IMR-90 (cell line): ENCODE data around the gene GPR35. TPM values are rescaled to one million over a fixed set of nuclear protein-coding genes. Genes with fewer than 3 reads are reported as not detected.

Experiments used
- ATAC-seq: fragments of 200-7000 bp; cut with Tn5 transposase; 2 replicates; pipeline ENCODE4 v1.9.1; 2020; ENCODE audit warnings: low read depth, mild to moderate bottlenecking, moderate library complexity
- BruUV-seq: library from RNA; stranded (reverse); fragments of 400-500 nt; replicated peaks from 2 replicates; lab custom pipeline; 2021; lab: Mats Ljungman, UMichigan
- CTCF ChIA-PET: fragments of 300-600 bp; formaldehyde crosslinking; extraction: SDS; loops from one replicate; lab custom pipeline; 2021; ENCODE audit warnings: antibody characterized with exemption; lab: Yijun Ruan, JAX
- POLR2A ChIA-PET: fragments of 300-600 bp; sonication (Branson Sonifier 250); formaldehyde crosslinking; loops from one replicate; lab custom pipeline; 2022; ENCODE audit warnings: antibody characterized with exemption; ENCODE audit not compliant: unreplicated experiment; lab: Charles Lee
- DNase-seq: peaks from one replicate; pipeline ENCODE4 v3.0.0; 2013
- H2AFZ ChIP-seq: replicated peaks from 2 replicates; pipeline ENCODE3; 2013; ENCODE audit warnings: low read length, mild to moderate bottlenecking; ENCODE audit not compliant: poor library complexity
- H2AK5ac ChIP-seq: 2 replicates; pipeline ENCODE4 v1.6.1; 2013; ENCODE audit warnings: low read depth, low read length, inconsistent platforms
- H2AK9ac ChIP-seq: replicated peaks from 2 replicates; pipeline ENCODE3; 2013; ENCODE audit warnings: mild to moderate bottlenecking, low read depth, low read length, moderate library complexity; ENCODE audit not compliant: poor library complexity
- H2BK120ac ChIP-seq: 2 replicates; pipeline ENCODE4 v1.6.1; 2013; ENCODE audit warnings: low read depth, low read length, inconsistent platforms
- H2BK15ac ChIP-seq: 3 replicates; pipeline ENCODE4 v1.6.1; 2013; ENCODE audit warnings: low read depth, low read length, inconsistent platforms
- H2BK20ac ChIP-seq: 2 replicates; pipeline ENCODE4 v1.6.1; 2013; ENCODE audit warnings: low read depth, mild to moderate bottlenecking, inconsistent platforms, low read length, moderate library complexity
- H2BK5ac ChIP-seq: 2 replicates; pipeline ENCODE4 v1.6.1; 2013; ENCODE audit warnings: mild to moderate bottlenecking, low read depth, low read length, inconsistent platforms; ENCODE audit not compliant: poor library complexity, severe bottlenecking
- H3K14ac ChIP-seq: replicated peaks from 2 replicates; pipeline ENCODE4 v1.6.1; 2013; ENCODE audit warnings: low read depth, low read length, inconsistent platforms
- H3K18ac ChIP-seq: 2 replicates; pipeline ENCODE4 v1.6.1; 2013; ENCODE audit warnings: low read depth, low read length, control low read depth
- H3K23ac ChIP-seq: 2 replicates; pipeline ENCODE4 v1.6.1; 2013; ENCODE audit warnings: low read depth, low read length, inconsistent platforms
- H3K27ac ChIP-seq: 2 replicates; pipeline ENCODE4 v1.5.1; 2013; ENCODE audit warnings: mild to moderate bottlenecking, control low read depth, low read length; ENCODE audit not compliant: insufficient read depth
- H3K27me3 ChIP-seq: 2 replicates; pipeline ENCODE4 v1.6.1; 2013; ENCODE audit warnings: low read length; ENCODE audit not compliant: control insufficient read depth, insufficient read depth
- H3K36me3 ChIP-seq: 2 replicates; pipeline ENCODE4 v1.6.1; 2013; ENCODE audit warnings: low read length, mixed read lengths; ENCODE audit not compliant: control insufficient read depth, insufficient read depth
- H3K4ac ChIP-seq: 2 replicates; pipeline ENCODE4 v1.6.1; 2013; ENCODE audit warnings: low read depth, low read length, inconsistent platforms
- H3K4me1 ChIP-seq: 2 replicates; pipeline ENCODE4 v1.6.1; 2013; ENCODE audit warnings: low read length, mixed read lengths; ENCODE audit not compliant: control insufficient read depth, insufficient read depth
- H3K4me2 ChIP-seq: 2 replicates; pipeline ENCODE4 v1.6.1; 2013; ENCODE audit warnings: low read depth, mild to moderate bottlenecking, control low read depth, low read length, moderate library complexity
- H3K4me3 ChIP-seq: 2 replicates; pipeline ENCODE4 v1.5.1; 2013; ENCODE audit warnings: low read depth, mild to moderate bottlenecking, control low read depth, low read length, moderate library complexity; ENCODE audit not compliant: insufficient read depth
- H3K56ac ChIP-seq: 2 replicates; pipeline ENCODE4 v1.6.1; 2013; ENCODE audit warnings: low read length, inconsistent platforms; ENCODE audit not compliant: insufficient read depth; ENCODE audit errors: extremely low read depth
- H3K79me1 ChIP-seq, 2 experiments: 2 replicates each; pipeline ENCODE4 v1.6.1; 2013; ENCODE audit warnings: low read length in 2 of 2, inconsistent platforms in 1 of 2, low read depth in 1 of 2
- H3K9ac ChIP-seq: 2 replicates; pipeline ENCODE4 v1.6.1; 2013; ENCODE audit warnings: low read depth, low read length, control low read depth
- H3K9me1 ChIP-seq: 2 replicates; pipeline ENCODE4 v1.6.1; 2013; ENCODE audit warnings: low read length, inconsistent platforms; ENCODE audit not compliant: insufficient read depth
- H3K9me3 ChIP-seq: 2 replicates; pipeline ENCODE4 v1.6.1; 2013; ENCODE audit warnings: low read length; ENCODE audit not compliant: control insufficient read depth, insufficient read depth
- H4K20me1 ChIP-seq: 2 replicates; pipeline ENCODE4 v1.6.1; 2013; ENCODE audit warnings: low read length, inconsistent platforms; ENCODE audit not compliant: insufficient read depth
- H4K5ac ChIP-seq: 2 replicates; pipeline ENCODE4 v1.6.1; 2013; ENCODE audit warnings: mild to moderate bottlenecking, low read depth, low read length, control low read depth
- H4K8ac ChIP-seq, 2 experiments: 2 replicates each; pipeline ENCODE4 v1.6.1; 2013; ENCODE audit warnings: low read depth in 2 of 2, low read length in 2 of 2, control low read depth in 1 of 2, inconsistent platforms in 1 of 2
- H4K91ac ChIP-seq: 2 replicates; pipeline ENCODE4 v1.6.1; 2013; ENCODE audit warnings: low read depth, low read length, inconsistent platforms; ENCODE audit not compliant: insufficient read depth
- WGBS, 2 experiments: methylation state at CpG; one replicate each; pipeline versions ENCODE4 v1.1.5 to v1.1.7; 2013; ENCODE audit warnings: missing lambda C conversion rate in 2 of 2; ENCODE audit not compliant: insufficient read length in 1 of 2; ENCODE audit errors: extremely low coverage in 2 of 2; 5-methylcytosine and 5-hydroxymethylcytosine counted together
- dilution Hi-C: fragments of 300-500 bp; cut with HindIII; formaldehyde crosslinking; loops from one replicate; pipeline ENCODE4 v1.14.3; 2018; ENCODE audit warnings: low sequenced_read_pairs; ENCODE audit not compliant: unreplicated experiment
- in situ Hi-C: fragments of 300-500 bp; cut with MboI; formaldehyde crosslinking; loops from 3 replicates; pipeline ENCODE4 v1.14.3; 2019; ENCODE audit warnings: low sequenced_read_pairs, inconsistent platforms, mixed read lengths
- intact Hi-C: fragments of 100-400 bp; cut with micrococcal nuclease; formaldehyde crosslinking; loops from 2 replicates; pipeline ENCODE4 v1.10.0; 2022
- polyA plus RNA-seq, 3 experiments: library from polyadenylated mRNA; depleted of rRNA; stranded (reverse); fragments of >200 nt; gene quantifications; 2 replicates each; pipeline ENCODE4 v1.2.3, GENCODE V29; 2012; ENCODE audit warnings: low replicate concordance in 1 of 3
- total RNA-seq: library from RNA; depleted of rRNA; stranded (reverse); fragments of >200 nt; gene quantifications from 2 replicates; pipeline ENCODE4 v1.2.3, GENCODE V29; 2012
- TF ChIP-seq, protein P1 (sequence below): fragments of 150-350 bp; IDR thresholded peaks from 2 replicates; pipeline ENCODE4 v1.6.1; 2017; ENCODE audit warnings: mild to moderate bottlenecking, antibody characterized with exemption, low read length, low read depth

Gene GPR35
- total and polyA plus RNA-seq, 2 of the 4 experiments (the other 2 are of a cell fraction): 0.31 TPM; not detected in 1

DNA sequence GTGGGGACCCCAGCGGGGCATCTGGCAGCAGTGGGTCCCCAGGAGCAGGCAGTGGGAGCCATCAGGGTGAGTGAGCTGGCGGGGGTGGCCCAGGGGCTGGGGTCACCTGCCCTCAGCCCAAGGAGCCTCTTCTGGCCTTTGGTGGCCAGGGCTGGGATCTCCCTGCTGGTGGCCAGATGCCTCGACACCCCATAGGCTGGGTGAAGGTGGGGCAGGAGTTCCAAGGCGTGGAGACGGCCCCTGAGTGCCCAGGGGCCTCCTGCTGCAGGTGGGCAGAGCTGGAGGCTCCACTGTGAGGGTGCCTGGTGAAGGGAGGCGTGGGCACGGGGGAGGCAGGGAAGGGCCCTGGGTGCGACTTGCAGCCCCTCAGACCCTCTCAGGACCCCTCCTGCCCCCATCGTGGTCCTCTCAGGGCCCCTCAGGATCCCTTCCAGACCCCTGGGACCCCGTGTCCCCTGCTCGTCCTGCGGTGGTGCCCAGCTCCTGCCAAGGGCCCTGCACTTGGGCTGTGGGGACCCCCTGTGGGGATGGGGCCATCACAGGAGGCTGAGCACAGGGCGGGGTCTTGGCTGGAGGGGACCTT lies 5.0 kb upstream of the GPR35 start:
- dilution Hi-C loops (no loop called here), in situ Hi-C loops (no loop called here), intact Hi-C loops (no loop called here)
- Histone ChIP-seq H3K18ac (no peak overlapping the region), H2AFZ (no peak overlapping the region), H2AK9ac (no peak overlapping the region), H3K14ac (no peak overlapping the region), H3K9me1 (no peaks in the 10 kb centered on the region), H3K4me2 (no peak overlapping the region), H3K56ac (no peak overlapping the region), H3K79me1 (no peaks in the 10 kb centered on the region), H4K91ac (no peak overlapping the region), H2BK120ac (no peak overlapping the region), H2BK5ac (no peak overlapping the region), H3K4ac (no peak overlapping the region), H2BK15ac (no peak overlapping the region), H4K8ac (no peak overlapping the region), H3K27me3 (no peaks in the 10 kb centered on the region), H3K27ac (no peak overlapping the region), H3K4me3 (no peak overlapping the region), H3K23ac (no peak overlapping the region), H2BK20ac (no peak overlapping the region), H3K9ac (no peak overlapping the region), H3K9me3 (no peaks in the 10 kb centered on the region; the same call in none of the 2 replicates), H4K20me1 (no peaks in the 10 kb centered on the region), H2AK5ac (no peak overlapping the region), H3K36me3 (no peaks in the 10 kb centered on the region), H3K4me1 (no peaks in the 10 kb centered on the region), H4K5ac (no peak overlapping the region)
- DNase-seq (no peak), ATAC-seq (no peak)
- TF ChIP-seq, protein P1, sequence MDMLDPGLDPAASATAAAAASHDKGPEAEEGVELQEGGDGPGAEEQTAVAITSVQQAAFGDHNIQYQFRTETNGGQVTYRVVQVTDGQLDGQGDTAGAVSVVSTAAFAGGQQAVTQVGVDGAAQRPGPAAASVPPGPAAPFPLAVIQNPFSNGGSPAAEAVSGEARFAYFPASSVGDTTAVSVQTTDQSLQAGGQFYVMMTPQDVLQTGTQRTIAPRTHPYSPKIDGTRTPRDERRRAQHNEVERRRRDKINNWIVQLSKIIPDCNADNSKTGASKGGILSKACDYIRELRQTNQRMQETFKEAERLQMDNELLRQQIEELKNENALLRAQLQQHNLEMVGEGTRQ: no peak
- BruUV-seq: no TSS peak
- WGBS, 2 experiments: no CpG with 5 or more reads among the region's 13 CpGs
- ChIA-PET POLR2A (no interaction called here), CTCF (no interaction called here)
